Left cardiac atrium (tissue), 4 donors: Measurements from ENCODE around the gene EXOC1. TPM values are rescaled to one million over a fixed set of nuclear protein-coding genes. Genes with fewer than 3 reads are reported as not detected.
"Not testable (repeated sequence)": the region's sequence is repeated elsewhere in the genome, so short reads cannot be mapped to it uniquely, and the experiment has no call there.

Source experiments
- ATAC-seq, 2 donors: fragments of 200-7000 bp; cut with Tn5 transposase; one replicate each; pipeline ENCODE4 v1.9.1; 2020; ENCODE audit warnings: mild to moderate bottlenecking in 2 of 2, moderate library complexity in 2 of 2
- DNase-seq: peaks from one replicate; pipeline ENCODE4 v3.0.0-alpha.2; 2020
- intact Hi-C, 2 donors: fragments of 100-400 bp; cut with DNase I; formaldehyde crosslinking; loops; one replicate each; pipeline versions ENCODE4 v1.14.1 to v1.15.1; 2022 to 2023
- total RNA-seq, 2 donors: library from RNA; stranded (reverse); fragmentation: NEBNext Ultra II Directional; extraction: Animal tissue kit (Norgen Biotek cat#: 25700); gene quantifications; one replicate each; pipeline ENCODE4 v1.2.1, GENCODE V29; 2021
- donor health status: DM: no; HTN: yes; CAD: no.
- donor health status: DM: no; HTN: yes; CAD: no; lungs with severe emphysema.
- donor health status: DM: yes; HTN: yes; CAD: no.
- donor health status: Dilated cardiomyopathy.

The EXOC1 gene
- total RNA-seq, 2 donors from 2014 or later = 22.4 to 22.5 TPM

DNA sequence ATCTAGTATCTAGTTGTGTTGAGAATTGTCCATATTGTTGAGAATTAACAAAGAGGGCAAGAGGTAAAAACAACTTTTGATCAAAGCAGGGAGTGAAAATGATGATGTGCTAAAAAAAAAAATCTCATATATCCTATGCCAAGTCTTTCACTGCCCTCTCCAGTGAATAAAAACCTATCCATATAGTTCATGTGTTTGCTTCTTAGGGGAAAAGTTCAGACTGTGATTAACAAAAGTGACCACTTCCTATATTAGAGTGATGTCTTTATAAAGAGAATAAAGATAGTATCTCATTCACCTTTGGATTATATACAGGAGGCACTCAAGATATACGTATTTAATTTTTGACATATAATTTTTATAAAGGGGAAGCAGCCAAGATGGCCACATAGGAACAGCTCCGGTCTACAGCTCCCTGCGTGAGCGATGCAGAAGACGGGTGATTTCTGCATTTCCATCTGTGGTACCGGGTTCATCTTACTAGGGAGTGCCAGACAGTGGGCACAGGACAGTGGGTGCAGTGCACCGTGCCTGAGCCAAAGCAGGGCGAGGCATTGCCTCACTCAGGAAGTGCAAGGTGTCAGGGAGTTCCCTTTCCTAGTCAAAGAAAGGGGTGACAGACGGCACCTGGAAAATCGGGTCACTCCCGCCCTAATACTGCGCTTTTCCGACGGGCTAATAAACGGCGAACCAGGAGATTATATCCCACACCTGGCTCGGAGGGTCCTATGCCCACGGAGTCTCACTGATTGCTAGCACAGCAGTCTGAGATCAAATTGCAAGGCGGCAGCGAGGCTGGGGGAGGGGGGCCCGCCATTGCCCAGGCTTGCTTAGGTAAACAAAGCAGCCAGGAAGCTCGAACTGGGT lies 11.8 kb upstream of the EXOC1 start:
- ATAC-seq, intact Hi-C loops, DNase-seq: not testable (repeated sequence)

DNA sequence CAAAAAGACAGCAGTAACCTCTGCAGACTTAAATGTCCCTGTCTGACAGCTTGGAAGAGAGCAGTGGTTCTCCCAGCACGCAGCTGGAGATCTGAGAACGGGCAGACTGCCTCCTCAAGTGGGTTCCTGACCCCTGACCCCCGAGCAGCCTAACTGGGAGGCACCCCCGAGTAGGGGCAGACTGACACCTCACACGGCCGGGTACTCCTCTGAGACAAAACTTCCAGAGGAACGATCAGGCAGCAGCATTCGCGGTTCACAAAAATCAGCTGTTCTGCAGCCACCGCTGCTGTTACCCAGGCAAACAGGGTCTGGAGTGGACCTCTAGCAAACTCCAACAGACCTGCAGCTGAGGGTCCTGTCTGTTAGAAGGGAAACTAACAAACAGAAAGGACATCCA lies 11.1 kb upstream of the EXOC1 start:
- DNase-seq, intact Hi-C loops, ATAC-seq: not testable (repeated sequence)

DNA sequence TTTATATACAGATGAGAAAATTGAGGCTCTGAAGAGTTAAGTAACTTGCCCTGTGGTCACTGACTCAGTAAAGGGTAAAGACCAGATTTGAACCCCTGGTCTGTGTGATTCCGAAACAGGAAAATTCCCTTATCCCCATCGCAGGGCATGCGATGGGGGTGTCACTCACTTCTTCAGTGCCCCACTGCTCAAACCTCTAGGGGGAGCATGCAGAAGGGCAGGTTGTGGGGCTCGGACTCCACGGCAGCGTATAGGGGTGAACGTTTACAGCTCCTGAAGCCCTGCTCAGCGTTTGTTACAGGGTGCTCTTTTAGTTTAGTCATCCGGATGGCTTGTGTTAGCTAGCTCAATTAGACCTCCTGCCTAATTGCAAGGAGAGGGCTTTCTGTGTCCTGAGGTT lies 3.7 kb upstream of the EXOC1 start:
- DNase-seq (no peak), ATAC-seq (no peak)
- intact Hi-C loops = loop anchor here in 1 of 2 donors (10.0 kb wide), 2 partner anchors 305 to 505 kb away; partner anchors contain the start of genes CLOCK and SRD5A3

DNA sequence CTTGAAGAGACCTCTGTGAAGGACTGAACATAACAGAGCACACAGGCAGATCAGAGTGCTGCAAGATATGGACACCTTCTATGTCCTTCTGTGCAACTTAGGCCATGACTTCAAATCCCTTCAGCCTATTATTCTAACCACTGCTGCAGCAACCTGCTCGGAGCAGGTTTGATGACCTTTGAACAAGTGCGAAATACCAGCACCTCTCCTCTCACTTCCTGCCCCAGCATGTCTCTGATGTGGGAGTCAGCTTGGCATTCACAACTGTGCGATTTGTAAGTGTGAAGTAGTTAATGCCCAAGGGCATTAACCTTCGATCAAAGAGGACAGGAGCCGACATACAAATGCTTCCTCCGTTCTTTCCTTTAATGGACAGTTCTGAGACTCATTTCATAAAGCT lies 1.6 kb upstream of the EXOC1 start:
- DNase-seq = no peak
- intact Hi-C loops = loop anchor here in 1 of 2 donors (10.0 kb wide), 2 partner anchors 307 to 507 kb away; partner anchors contain the start of genes CLOCK and SRD5A3
- ATAC-seq = no peak

DNA sequence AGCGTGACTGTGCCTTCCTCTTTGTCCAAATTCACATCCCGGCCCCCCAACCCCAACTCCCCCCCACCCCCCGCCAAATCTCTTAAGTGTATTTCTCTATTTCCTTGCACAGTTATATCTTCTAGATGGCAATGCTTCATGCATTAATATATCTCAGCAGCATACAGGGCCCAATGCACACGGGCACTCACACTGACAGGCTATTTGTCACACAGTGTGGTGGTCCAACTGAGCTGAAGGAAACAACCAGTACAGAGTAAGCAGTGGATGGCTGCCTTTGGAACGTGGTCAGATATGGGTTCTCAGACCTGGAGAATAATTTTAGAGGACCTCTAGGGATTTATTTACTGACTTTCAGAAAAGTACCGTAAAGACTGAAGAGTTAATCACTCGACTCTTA lies 681 bp downstream of the EXOC1 start:
- DNase-seq (no peak), ATAC-seq (peak in 1 of 2 donors; percentile 18)
- intact Hi-C loops = loop anchor here in 1 of 2 donors (10.0 kb wide), 2 partner anchors 309 to 509 kb away; partner anchors contain the start of genes CLOCK and SRD5A3

DNA sequence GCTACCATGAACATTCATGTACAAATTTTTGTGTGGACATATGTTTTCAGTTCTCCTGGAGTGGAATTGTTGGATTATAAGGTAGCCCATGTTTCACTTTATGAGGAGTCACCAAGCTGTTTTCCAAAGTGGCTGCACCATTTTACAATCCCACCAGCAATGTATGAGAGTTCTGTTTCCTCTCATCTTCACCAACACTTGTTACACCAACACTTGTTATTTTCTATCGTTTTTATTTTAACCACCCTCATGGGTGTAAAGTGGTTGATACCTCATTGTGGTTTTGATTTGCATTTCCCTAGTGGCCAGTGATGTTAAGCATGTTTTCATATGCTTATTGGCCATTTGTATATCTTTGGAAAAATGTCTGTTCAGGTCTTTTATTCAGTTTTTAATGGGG lies 4.1 kb downstream of the EXOC1 start:
- DNase-seq (no peak), ATAC-seq (no peak)
- intact Hi-C loops = loop anchor here in 1 of 2 donors (10.0 kb wide), 2 partner anchors 313 to 513 kb away; partner anchors contain the start of genes CLOCK and SRD5A3

DNA sequence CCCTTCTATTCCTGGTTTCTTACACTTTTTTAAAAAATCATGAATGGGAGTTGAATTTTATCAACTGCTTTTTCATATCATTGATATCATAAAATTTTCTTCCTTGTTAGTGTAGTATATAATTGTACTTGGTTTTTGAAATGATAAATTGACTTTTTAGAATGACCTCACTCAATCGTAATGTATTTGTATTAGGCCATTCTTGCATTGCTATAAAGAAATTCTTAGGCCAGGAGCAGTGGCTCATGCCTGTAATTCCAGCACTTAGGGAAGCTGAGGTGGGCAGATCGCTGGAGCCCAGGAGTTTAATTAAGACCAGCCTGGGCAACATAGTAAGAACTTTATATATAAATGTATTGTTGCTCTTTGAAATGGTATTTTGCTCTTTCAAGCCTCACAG lies 6.3 kb downstream of the EXOC1 start:
- intact Hi-C loops = loop anchor here in 1 of 2 donors (10.0 kb wide), 2 partner anchors 315 to 515 kb away; partner anchors contain the start of genes CLOCK and SRD5A3
- DNase-seq (no peak), ATAC-seq (no peak)

DNA sequence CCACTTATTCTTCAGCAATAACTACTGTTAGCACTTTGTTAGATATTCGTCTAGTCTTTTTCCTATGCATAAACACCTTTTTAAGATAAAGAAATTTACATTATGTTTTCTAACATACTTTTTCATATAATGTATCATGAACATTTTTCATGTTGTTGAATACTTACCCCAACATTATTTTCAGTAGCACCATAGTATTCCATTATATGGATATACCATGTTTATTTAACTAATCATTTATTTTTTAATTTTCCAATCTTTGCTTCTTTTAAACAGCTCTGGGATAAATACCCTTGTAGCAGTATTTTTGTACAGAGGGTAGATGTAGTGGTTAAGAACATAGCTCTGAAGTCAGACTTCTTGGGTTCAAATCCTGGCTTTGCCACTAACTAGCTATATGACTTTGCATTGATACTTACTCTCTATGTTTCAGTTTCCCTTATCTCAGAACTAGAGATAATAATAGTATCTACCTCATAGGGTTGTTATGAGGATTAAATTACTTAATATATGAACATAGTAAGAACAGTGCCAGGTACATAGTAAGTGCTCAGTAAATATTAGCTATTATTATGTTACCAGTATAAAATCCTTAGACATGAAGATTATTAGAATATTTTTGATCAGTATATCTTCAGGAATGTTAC lies 11.3 kb downstream of the EXOC1 start:
- no peak for ATAC-seq
- DNase-seq = no peak
- intact Hi-C loops = no loop called here

DNA sequence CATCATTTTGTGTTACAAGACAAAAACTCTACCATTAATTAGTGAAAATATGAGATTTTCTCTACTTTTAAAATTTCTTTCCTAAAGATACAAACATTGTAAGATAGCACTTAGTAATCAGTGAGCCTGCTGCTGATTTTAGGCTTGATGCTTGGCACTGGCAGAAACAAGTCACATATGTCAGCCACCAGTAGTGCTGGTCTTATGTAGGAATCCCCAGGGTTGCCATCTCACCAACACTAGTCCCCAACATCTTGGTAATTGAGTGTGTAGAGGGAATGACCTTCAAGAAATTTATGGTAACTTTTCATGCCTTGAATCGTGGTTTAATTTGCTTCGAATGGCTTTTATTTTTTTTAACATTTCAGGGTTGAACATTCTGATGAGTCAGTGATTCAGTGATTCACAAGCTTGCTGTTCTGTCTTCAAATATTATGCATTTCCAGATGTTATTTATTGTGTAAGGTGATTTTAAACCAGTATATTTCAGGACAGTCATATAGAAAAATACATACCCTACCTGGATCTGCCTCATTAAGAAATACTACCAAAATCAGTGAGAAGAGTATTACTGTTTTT lies 11.9 kb downstream of the EXOC1 start:
- ATAC-seq = peak in 1 of 2 donors; percentile 42
- intact Hi-C loops = no loop called here

DNA sequence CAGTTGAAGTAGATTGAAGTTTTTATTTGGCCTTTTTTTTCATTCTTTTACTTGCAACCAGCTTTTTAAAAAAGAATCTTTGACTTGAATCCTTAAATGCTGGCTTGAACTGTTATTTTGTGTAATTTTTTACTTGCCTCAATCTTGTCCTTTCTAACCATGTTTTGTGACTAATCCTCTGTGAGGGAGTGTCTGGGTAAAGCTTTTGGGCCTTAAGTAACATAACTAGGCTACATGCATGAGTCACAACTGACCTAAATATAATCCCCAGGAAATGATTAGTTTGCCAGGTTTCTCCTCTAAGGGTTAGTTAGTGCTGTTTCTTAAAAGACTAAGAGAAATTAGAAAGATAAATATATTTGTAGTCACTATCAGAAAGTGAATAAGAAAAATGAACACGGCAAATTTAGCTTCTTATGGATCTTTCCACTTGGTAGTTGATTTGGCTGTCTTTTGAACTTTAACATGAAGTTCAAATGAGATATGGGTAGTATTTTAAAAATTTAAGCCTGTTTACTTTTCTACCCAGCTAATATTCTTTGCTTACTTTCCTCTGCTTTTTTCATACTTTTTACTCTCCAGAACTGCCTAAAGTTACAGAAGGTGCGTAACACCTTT lies 13.0 kb downstream of the EXOC1 start:
- ATAC-seq = peak; percentile 93 to 99
- intact Hi-C loops = no loop called here
- no peak for DNase-seq

More for the DNA sequence above, 11.9 kb downstream of the EXOC1 start:
- DNase-seq = no peak

DNA sequence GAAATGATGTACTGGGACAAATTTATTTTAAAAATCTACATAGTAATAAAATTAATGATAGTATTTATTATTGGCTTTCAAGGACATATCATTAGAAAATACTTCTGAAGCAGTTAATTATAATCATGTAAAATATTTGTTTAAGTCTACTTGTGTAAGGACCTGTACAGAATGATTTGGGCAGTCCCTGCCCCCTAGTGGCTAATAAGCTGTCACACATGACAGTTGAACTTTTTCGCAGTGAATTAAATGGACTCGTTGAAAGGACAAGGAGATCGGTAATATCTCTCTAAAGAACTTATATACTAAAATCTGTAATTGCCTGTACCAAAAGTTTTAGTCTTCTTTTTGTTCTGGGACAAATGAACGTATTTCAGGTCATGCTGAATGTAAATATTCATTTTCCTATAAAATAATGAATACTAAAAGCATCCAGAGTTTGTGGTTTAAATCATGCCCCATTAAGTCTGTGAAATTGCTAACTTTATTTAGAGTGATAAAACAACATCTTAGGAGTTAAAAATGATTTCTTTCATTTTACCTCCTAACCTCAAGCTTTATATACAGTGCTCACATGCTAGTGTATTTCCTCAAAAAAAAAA lies 13.6 kb downstream of the EXOC1 start:
- ATAC-seq = peak; percentile 91
- intact Hi-C loops = no loop called here
- DNase-seq = no peak

DNA sequence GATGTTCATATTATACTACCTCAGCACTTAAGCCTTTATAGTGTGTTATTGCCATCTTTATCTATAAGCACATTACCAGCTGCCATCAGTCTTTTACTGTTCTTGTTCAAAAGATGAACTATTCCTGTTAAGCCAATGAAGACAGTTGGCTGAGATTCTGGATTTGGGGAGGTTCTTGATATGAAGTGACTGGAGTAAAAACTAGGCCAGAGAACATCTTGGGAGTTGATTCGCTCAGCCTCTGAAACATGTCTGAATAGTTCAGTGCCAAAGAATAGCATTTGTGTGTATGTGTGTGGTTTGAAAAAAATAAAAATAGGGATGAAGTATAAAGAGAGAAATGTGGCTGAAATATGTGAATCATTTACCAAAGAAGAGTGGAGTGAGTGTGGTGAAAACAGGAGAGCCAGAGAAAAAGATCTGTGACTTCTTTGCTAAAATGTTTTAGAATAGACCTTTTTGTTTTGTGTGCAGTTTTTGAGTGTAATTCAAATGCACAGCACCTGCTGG lies 15.2 kb downstream of the EXOC1 start:
- intact Hi-C loops = no loop called here
- no peak for ATAC-seq
- DNase-seq = no peak

DNA sequence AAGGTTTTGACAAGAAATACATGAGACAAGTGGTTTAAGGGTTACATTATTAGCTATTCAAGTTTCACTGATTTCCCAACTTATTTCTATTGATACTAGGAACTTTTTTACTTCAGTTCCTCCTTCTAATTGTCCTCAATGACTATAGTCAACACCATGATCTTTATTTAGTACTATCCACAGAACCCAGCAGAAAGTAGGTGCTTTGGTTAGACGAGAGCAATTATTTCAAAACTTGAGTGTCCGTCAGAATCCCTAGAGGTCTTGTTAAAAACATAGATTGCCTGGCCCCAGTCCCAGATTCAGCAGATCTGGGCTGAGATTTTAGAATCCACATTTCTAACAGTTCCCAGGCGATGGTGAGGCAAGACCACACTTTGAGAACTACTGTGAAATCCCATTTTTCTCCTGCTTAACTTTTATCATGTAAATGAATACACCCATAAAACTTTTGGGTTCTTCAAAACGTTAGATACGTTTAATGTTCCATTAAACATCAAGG lies 17.9 kb downstream of the EXOC1 start:
- DNase-seq (no peak), ATAC-seq (peak in 1 of 2 donors; percentile 53)
- intact Hi-C loops = no loop called here

DNA sequence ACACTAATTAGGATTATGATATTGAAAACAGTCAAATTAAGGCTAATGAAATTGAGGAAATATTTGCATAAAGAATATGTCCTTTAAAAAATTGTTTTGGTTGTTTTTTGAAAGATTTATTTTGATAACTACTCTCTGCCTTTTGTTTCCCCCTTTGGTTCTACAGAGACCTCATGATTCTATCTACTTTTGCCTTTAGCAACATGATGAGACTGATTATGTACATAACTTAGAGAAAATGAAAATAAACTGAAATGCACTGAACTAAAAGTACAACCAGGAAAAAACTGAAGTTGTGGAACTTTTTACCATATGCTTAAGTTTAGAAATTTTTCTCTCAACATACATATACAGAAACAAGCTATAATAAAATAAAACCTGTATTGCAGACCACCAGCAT lies 21.4 kb downstream of the EXOC1 start:
- ATAC-seq = no peak
- intact Hi-C loops = no loop called here
- no peak for DNase-seq

DNA sequence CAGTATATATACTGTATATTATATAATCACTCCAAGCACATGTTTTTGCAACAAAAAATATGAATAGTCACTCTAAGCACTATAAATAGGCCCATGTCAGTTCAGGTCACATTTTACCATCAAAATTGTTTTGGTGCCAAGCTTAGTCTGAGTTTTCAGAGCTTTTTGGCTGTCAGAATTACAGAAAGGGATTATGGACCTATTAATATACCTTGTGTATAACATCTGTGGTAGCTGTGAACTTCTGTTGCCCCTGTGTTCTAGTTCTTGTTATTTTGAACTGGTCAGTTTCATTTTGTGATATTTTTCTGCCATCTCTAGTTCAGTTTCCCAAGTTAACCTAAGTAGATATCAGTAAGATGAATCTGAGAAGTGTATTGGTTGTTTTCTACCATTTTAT lies 22.9 kb downstream of the EXOC1 start:
- ATAC-seq (no peak), DNase-seq (no peak)
- intact Hi-C loops = no loop called here

DNA sequence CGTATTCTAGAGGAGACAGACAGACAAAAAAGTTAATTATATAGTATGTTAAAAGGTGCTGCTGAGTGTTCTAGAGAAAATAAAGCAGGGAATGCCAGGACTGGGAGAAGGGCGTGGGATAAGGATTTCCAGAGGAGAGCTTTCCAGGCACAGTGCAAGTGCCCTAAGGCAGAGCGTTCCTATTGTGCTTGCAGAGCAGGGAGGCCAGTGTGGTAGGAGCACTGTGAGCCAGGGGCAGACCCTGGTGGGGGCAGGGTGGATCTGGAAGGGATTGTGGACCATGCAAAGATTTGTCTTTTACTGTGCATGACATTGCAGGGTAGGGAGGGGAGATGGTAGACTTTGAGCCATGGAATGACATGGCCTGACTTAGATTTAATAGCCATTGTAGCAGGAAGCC lies 25.8 kb downstream of the EXOC1 start:
- intact Hi-C loops = no loop called here
- DNase-seq (no peak), ATAC-seq (no peak)

DNA sequence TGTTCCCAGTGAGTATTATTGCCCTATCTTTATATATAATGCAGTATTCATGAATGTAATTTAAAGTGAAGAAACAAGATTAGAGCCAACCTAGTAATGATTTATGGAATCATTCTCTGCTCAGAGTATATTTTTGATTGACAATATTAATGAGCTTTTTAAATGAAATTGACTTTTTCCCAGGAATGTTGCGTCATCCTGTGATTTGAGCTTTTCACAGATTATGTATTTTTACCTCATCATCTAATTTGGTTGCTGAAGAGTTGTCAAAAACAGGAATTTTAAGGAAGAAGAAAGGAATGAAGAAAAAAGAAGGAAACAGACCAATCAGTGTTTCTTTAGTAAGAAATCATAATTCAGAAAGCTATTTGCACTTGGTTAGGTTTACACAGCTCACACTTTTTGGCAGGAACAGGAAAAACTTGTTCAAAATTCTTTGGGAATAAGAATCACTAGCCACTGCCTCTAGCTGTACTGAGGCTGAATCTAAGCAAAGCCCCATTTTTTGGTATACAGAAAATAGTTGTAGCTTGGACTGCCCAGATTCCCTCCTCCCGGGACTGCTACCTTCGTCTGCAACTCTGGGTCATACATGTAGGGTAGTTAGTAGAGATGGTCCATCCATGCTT lies 27.3 kb downstream of the EXOC1 start:
- ATAC-seq (no peak), DNase-seq (no peak)
- intact Hi-C loops = no loop called here
